Activated B cell treated with CpG ODN at 0.5 μM for 24 hours (primary cell): ENCODE measurements around the gene PMEPA1. TPM values are rescaled to one million over a fixed set of nuclear protein-coding genes. Genes with fewer than 3 reads are reported as not detected.

Experiments
- ATAC-seq: fragments of 200-7000 bp; cut with Tn5 transposase; one replicate; pipeline ENCODE4 v1.10.0; 2021; ENCODE audit warnings: low read depth, mild to moderate bottlenecking, moderate library complexity
- CTCF ChIA-PET: fragments of 350-600 bp; sonication (Branson Sonifier 250); formaldehyde crosslinking; loops from one replicate; lab custom pipeline; 2021; ENCODE audit warnings: antibody characterized with exemption; lab: Charles Lee
- POLR2A ChIA-PET: fragments of 350-600 bp; sonication (Branson Sonifier 250); formaldehyde crosslinking; loops from one replicate; lab custom pipeline; 2021; ENCODE audit warnings: antibody characterized with exemption; lab: Charles Lee
- DNase-seq: peaks from one replicate; pipeline ENCODE4 v3.0.0; 2022
- H3K27ac Mint-ChIP-seq: one replicate; pipeline ENCODE4 v1.8.0; 2020; ENCODE audit warnings: mixed read lengths
- H3K27me3 Mint-ChIP-seq: one replicate; pipeline ENCODE4 v1.8.0; 2021; ENCODE audit warnings: mixed read lengths
- H3K36me3 Mint-ChIP-seq: one replicate; pipeline ENCODE4 v1.8.0; 2021; ENCODE audit warnings: low read depth, mixed read lengths
- H3K4me1 Mint-ChIP-seq: one replicate; pipeline ENCODE4 v1.8.0; 2021; ENCODE audit warnings: mixed read lengths
- H3K4me3 Mint-ChIP-seq: one replicate; pipeline ENCODE4 v1.8.0; 2020; ENCODE audit warnings: mild to moderate bottlenecking, mixed read lengths
- H3K9me3 Mint-ChIP-seq: one replicate; pipeline ENCODE4 v1.8.0; 2020; ENCODE audit warnings: mixed read lengths
- intact Hi-C: fragments of 100-400 bp; cut with micrococcal nuclease; formaldehyde crosslinking; loops from one replicate; pipeline ENCODE4 v1.15.1; 2024
- total RNA-seq: library from RNA; stranded (reverse); gene quantifications from 2 replicates; pipeline ENCODE4 v1.2.3, GENCODE V29; 2022
- TF ChIP-seq, protein P1 (sequence below): fragments of 200-600 bp; IDR thresholded peaks from one replicate; pipeline ENCODE4 v1.8.0; 2022; ENCODE audit warnings: antibody characterized with exemption, mild to moderate bottlenecking

PMEPA1 gene
- total RNA-seq, 1 donor from 2014 or later = 34.8 TPM

GRCh38 chr20:57743450-57744095 lies 33.8 kb upstream of the PMEPA1 start:
- TF ChIP-seq, protein P1, sequence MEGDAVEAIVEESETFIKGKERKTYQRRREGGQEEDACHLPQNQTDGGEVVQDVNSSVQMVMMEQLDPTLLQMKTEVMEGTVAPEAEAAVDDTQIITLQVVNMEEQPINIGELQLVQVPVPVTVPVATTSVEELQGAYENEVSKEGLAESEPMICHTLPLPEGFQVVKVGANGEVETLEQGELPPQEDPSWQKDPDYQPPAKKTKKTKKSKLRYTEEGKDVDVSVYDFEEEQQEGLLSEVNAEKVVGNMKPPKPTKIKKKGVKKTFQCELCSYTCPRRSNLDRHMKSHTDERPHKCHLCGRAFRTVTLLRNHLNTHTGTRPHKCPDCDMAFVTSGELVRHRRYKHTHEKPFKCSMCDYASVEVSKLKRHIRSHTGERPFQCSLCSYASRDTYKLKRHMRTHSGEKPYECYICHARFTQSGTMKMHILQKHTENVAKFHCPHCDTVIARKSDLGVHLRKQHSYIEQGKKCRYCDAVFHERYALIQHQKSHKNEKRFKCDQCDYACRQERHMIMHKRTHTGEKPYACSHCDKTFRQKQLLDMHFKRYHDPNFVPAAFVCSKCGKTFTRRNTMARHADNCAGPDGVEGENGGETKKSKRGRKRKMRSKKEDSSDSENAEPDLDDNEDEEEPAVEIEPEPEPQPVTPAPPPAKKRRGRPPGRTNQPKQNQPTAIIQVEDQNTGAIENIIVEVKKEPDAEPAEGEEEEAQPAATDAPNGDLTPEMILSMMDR = no peak
- DNase-seq (no peak), ATAC-seq (no peak)
- Mint-ChIP-seq H3K27me3 (peaks cover 31% of the 10 kb centered on the region), H3K4me3 (no peak overlapping the region), H3K27ac (no peak overlapping the region), H3K4me1 (peaks cover 5% of the 10 kb centered on the region), H3K36me3 (no peaks in the 10 kb centered on the region), H3K9me3 (no peaks in the 10 kb centered on the region)
- POLR2A ChIA-PET = interaction anchor here (0.8 kb wide), 1 partner anchor 62 kb away, joined by 3 read pairs; no protein-coding TSS in a partner anchor
- intact Hi-C loops = no loop called here
- CTCF ChIA-PET = no interaction called here

DNA sequence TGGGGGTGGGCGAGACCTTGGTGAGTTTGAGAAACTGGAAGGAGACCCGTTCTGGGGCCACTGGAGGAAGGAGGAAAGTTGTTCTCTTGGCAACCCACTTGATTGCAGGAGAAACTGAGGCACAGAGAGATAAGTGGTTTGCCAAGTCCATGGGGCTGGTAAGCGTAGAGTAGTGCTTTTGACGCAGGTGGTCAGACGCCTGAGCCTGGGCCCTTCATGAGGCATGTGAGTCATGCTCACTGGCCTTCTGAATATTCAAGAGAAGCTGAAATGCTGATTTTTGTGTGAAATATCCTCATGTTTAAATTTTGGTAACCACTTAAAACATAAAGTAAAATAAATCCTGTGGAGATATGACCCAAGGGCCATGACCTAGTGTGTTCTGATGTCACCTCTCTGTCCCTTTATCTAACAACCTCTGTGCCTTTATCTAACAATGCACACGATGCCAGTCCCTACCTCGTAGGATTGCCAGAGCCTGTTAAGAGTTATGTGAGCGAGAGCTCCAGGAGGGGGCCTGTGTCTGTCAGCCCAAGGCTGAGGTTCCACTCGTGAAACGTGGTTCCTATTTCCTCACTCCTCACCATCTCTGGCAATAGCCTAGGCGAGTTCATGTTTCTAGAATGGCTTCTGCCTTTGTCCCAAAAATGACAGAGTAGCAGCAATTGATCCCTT lies 32.8 kb upstream of the PMEPA1 start:
- POLR2A ChIA-PET = interaction anchor here (0.8 kb wide), 1 partner anchor 61 kb away, joined by 3 read pairs; no protein-coding TSS in a partner anchor
- H3K4me3 Mint-ChIP-seq = no peak overlapping the region
- ATAC-seq (no peak), DNase-seq (no peak)
- no peak overlapping the region for H3K27ac Mint-ChIP-seq
- H3K27me3 Mint-ChIP-seq = peaks cover 29% of the 10 kb centered on the region
- H3K36me3 Mint-ChIP-seq = no peaks in the 10 kb centered on the region
- TF ChIP-seq, protein P1 = no peak
- CTCF ChIA-PET = no interaction called here
- no peaks in the 10 kb centered on the region for H3K4me1 Mint-ChIP-seq
- intact Hi-C loops = no loop called here
- no peaks in the 10 kb centered on the region for H3K9me3 Mint-ChIP-seq

- ChIA-PET POLR2A (no interaction called here), CTCF (interaction anchor here (1.1 kb wide), 1 partner anchor 85 kb away, joined by 3 read pairs; no protein-coding TSS in a partner anchor)
- intact Hi-C loops = no loop called here
- Mint-ChIP-seq H3K27me3 (peaks cover 37% of the 10 kb centered on the region), H3K4me1 (peaks cover 7% of the 10 kb centered on the region), H3K27ac (no peak overlapping the region), H3K4me3 (no peak overlapping the region), H3K36me3 (no peaks in the 10 kb centered on the region), H3K9me3 (no peaks in the 10 kb centered on the region)
- ATAC-seq (no peak), DNase-seq (no peak)
- TF ChIP-seq, protein P1 = no peak
Measured at GRCh38 chr20:57738484-57738883, 28.7 kb upstream of the PMEPA1 start.

DNA sequence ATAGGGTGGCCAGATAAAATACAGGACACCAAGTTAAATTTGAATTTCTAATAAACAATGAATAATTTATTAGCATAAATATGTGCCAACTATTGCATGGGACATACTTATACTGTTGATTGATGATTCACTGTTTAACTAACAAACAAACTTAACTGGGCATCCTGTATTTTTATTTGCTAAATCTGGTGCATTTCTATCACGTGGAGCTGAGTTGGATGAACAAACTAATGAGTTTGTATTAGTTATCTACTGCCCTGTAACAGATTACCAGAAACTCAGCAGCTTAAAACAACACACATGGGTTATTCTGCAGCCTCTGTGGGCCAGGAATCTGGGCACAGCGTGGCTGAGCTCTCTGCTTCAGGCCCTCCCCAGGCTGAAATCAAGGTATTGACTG lies 28.2 kb upstream of the PMEPA1 start:
- Mint-ChIP-seq H3K27me3 (peaks cover 34% of the 10 kb centered on the region), H3K4me3 (no peak overlapping the region), H3K27ac (no peak overlapping the region), H3K4me1 (peaks cover 7% of the 10 kb centered on the region), H3K9me3 (no peaks in the 10 kb centered on the region), H3K36me3 (no peaks in the 10 kb centered on the region)
- intact Hi-C loops = no loop called here
- CTCF ChIA-PET = interaction anchor here (1.1 kb wide), 1 partner anchor 84 kb away, joined by 3 read pairs; no protein-coding TSS in a partner anchor
- no peak for DNase-seq
- TF ChIP-seq, protein P1 = no peak
- no peak for ATAC-seq
- POLR2A ChIA-PET = no interaction called here

DNA sequence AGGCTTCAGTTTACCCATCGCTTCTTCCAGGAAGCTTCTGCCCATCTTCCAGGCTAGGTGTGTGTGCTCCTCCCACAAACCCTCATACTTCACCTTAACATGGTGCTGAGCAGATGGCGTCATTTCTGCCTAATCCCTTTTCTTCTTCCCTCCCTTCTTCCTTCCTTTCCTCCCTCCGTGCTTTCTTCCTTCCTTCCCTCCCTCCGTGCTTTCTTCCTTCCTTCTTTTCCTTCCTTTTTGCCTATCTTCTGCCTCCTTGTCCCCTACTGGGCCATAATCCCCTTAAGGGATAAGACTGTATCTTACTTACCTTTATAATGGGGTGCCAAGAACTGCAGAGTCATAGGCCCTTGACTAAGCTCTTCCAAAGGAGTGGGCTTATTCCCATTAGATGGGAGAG lies 27.5 kb upstream of the PMEPA1 start:
- CTCF ChIA-PET = interaction anchor here (1.1 kb wide), 1 partner anchor 84 kb away, joined by 3 read pairs; no protein-coding TSS in a partner anchor
- POLR2A ChIA-PET = no interaction called here
- Mint-ChIP-seq H3K9me3 (no peaks in the 10 kb centered on the region), H3K4me1 (peaks cover 7% of the 10 kb centered on the region), H3K4me3 (no peak overlapping the region), H3K27ac (no peak overlapping the region), H3K27me3 (peaks cover 34% of the 10 kb centered on the region), H3K36me3 (no peaks in the 10 kb centered on the region)
- intact Hi-C loops = no loop called here
- ATAC-seq (no peak), DNase-seq (no peak)
- TF ChIP-seq, protein P1 = no peak
